Endodermal cell (in vitro differentiated cells): ENCODE measurements around the gene HBA2. TPM values are rescaled to one million over a fixed set of nuclear protein-coding genes. Genes with fewer than 3 reads are reported as not detected.
A peak's percentile ranks its signal among the peaks of the same experiment; 100 is the strongest.

Experiments
- DNase-seq: peaks from one replicate; pipeline ENCODE4 v3.0.0-alpha.2; 2017
- H3K27ac ChIP-seq: 2 replicates; pipeline ENCODE4 v1.5.1; 2013; ENCODE audit warnings: mild to moderate bottlenecking, low read depth, low read length, moderate library complexity
- H3K27me3 ChIP-seq: 2 replicates; pipeline ENCODE4 v1.6.1; 2013; ENCODE audit warnings: mild to moderate bottlenecking, low read length, moderate library complexity; ENCODE audit not compliant: insufficient read depth, control insufficient read depth, poor library complexity, severe bottlenecking
- H3K36me3 ChIP-seq: 2 replicates; pipeline ENCODE4 v1.7.0; 2013; ENCODE audit warnings: mild to moderate bottlenecking, low read length, moderate library complexity; ENCODE audit not compliant: control insufficient read depth, insufficient read depth
- H3K4me1 ChIP-seq: one replicate; pipeline ENCODE4 v1.7.0; 2013; ENCODE audit warnings: low read length; ENCODE audit not compliant: control insufficient read depth, insufficient read depth
- H3K4me3 ChIP-seq: 2 replicates; pipeline ENCODE4 v1.5.1; 2013; ENCODE audit warnings: mild to moderate bottlenecking, low read length, moderate library complexity
- H3K9ac ChIP-seq: 2 replicates; pipeline ENCODE4 v1.6.1; 2013; ENCODE audit warnings: mild to moderate bottlenecking, low read length, moderate library complexity; ENCODE audit not compliant: poor library complexity, severe bottlenecking; ENCODE audit errors: extremely low read depth
- H3K9me3 ChIP-seq: 2 replicates; pipeline ENCODE4 v1.6.1; 2013; ENCODE audit warnings: mild to moderate bottlenecking, low read length, moderate library complexity; ENCODE audit not compliant: control insufficient read depth
- H3K27ac Mint-ChIP-seq: 2 replicates; pipeline ENCODE4 v1.8.0; 2020; ENCODE audit warnings: mixed read lengths
- H3K27me3 Mint-ChIP-seq: 2 replicates; pipeline ENCODE4 v1.8.0; 2021; ENCODE audit warnings: mild to moderate bottlenecking, mixed read lengths; ENCODE audit not compliant: insufficient read depth
- H3K36me3 Mint-ChIP-seq: 2 replicates; pipeline ENCODE4 v1.8.0; 2020; ENCODE audit warnings: low read depth, mixed read lengths
- H3K4me1 Mint-ChIP-seq: 2 replicates; pipeline ENCODE4 v1.8.0; 2020; ENCODE audit warnings: mixed read lengths
- H3K4me3 Mint-ChIP-seq: 2 replicates; pipeline ENCODE4 v1.8.0; 2020; ENCODE audit warnings: mild to moderate bottlenecking, moderate library complexity, mixed read lengths
- H3K9me3 Mint-ChIP-seq: 2 replicates; pipeline ENCODE4 v1.8.0; 2020; ENCODE audit warnings: mild to moderate bottlenecking, mixed read lengths
- CTCF ChIP-seq: fragments of 200-600 bp; sonication (generic); conservative IDR thresholded peaks from 2 replicates; pipeline ENCODE4 v1.5.0; 2021; ENCODE audit warnings: antibody characterized with exemption, mild to moderate bottlenecking
- WGBS, 2 experiments: methylation state at CpG; one replicate each; pipeline versions ENCODE4 v1.1.5 to v1.1.7; 2013; ENCODE audit warnings: missing lambda C conversion rate in 2 of 2, mixed read lengths in 1 of 2; ENCODE audit not compliant: insufficient coverage in 1 of 2, insufficient read length in 1 of 2; 5-methylcytosine and 5-hydroxymethylcytosine counted together
- total RNA-seq, 2 donors: library from RNA; stranded (reverse); fragmentation: NEBNext Ultra II Directional in 1 of 2; extraction: Animal tissue kit (Norgen Biotek cat#: 25700) in 1 of 2; gene quantifications; 2 replicates in 1 of 2; 3 replicates in 1 of 2; pipeline ENCODE4 v1.2.1, GENCODE V29; 2021

HBA2 gene
- total RNA-seq, 2 donors from 2014 or later, result 1.2 TPM; not detected in 1

- peaks cover 52% of the 10 kb centered on the region for H3K36me3 Mint-ChIP-seq
- H3K27ac Mint-ChIP-seq, result no peak overlapping the region
- no peaks in the 10 kb centered on the region for H3K4me1 Mint-ChIP-seq
- WGBS, 2 experiments, result 90 to 97% methylated on average over 2 to 5 of the region's 11 CpGs
- H3K9me3 ChIP-seq, result no peaks in the 10 kb centered on the region
- TF ChIP-seq CTCF, result no peak
- no peaks in the 10 kb centered on the region for H3K9me3 Mint-ChIP-seq
- H3K36me3 ChIP-seq, result peaks cover 50% of the 10 kb centered on the region
- H3K27me3 ChIP-seq, result peaks cover 5% of the 10 kb centered on the region
- peaks cover 2% of the 10 kb centered on the region for H3K27me3 Mint-ChIP-seq
- no peak for DNase-seq
- no peak overlapping the region for H3K9ac ChIP-seq
- H3K4me3 ChIP-seq, result no peak overlapping the region
- H3K4me1 ChIP-seq, result no peaks in the 10 kb centered on the region
- H3K4me3 Mint-ChIP-seq, result no peak overlapping the region
- H3K27ac ChIP-seq, result no peak overlapping the region
Measured at GRCh38 chr16:185691-186090, 13.0 kb downstream of the HBA2 start.

- 98 to 100% methylated on average over 6 to 7 of the region's 8 CpGs for WGBS, 2 experiments
- H3K4me1 Mint-ChIP-seq, result no peaks in the 10 kb centered on the region
- DNase-seq, result no peak
- Histone ChIP-seq H3K9me3 (no peaks in the 10 kb centered on the region), H3K9ac (no peak overlapping the region), H3K4me1 (no peaks in the 10 kb centered on the region), H3K27ac (no peak overlapping the region), H3K36me3 (peaks cover 66% of the 10 kb centered on the region), H3K27me3 (no peaks in the 10 kb centered on the region), H3K4me3 (no peak overlapping the region)
- TF ChIP-seq CTCF, result no peak
- no peaks in the 10 kb centered on the region for H3K9me3 Mint-ChIP-seq
- H3K27ac Mint-ChIP-seq, result no peak overlapping the region
- no peaks in the 10 kb centered on the region for H3K27me3 Mint-ChIP-seq
- no peak overlapping the region for H3K4me3 Mint-ChIP-seq
- peaks cover 65% of the 10 kb centered on the region for H3K36me3 Mint-ChIP-seq
Measured at GRCh38 chr16:187330-187729, 14.7 kb downstream of the HBA2 start.

- no peak overlapping the region for H3K9ac ChIP-seq
- no peaks in the 10 kb centered on the region for H3K27me3 Mint-ChIP-seq
- H3K27ac Mint-ChIP-seq, result peak overlapping the region; percentile 30
- no peaks in the 10 kb centered on the region for H3K27me3 ChIP-seq
- no peak overlapping the region for H3K4me3 ChIP-seq
- peaks cover 74% of the 10 kb centered on the region for H3K36me3 ChIP-seq
- H3K4me3 Mint-ChIP-seq, result no peak overlapping the region
- H3K9me3 Mint-ChIP-seq, result no peaks in the 10 kb centered on the region
- 93 to 94% methylated on average over 6 to 8 of the region's 8 CpGs for WGBS, 2 experiments
- no peak for DNase-seq
- no peaks in the 10 kb centered on the region for H3K9me3 ChIP-seq
- TF ChIP-seq CTCF, result peak; percentile 65
- no peak overlapping the region for H3K27ac ChIP-seq
- H3K36me3 Mint-ChIP-seq, result peaks cover 72% of the 10 kb centered on the region
- H3K4me1 ChIP-seq, result no peaks in the 10 kb centered on the region
- no peaks in the 10 kb centered on the region for H3K4me1 Mint-ChIP-seq
Measured at GRCh38 chr16:188674-189073, 16.0 kb downstream of the HBA2 start.
